Stimulated activated CD8-positive, alpha-beta memory T cell treated with anti-CD3 and anti-CD28 coated beads, Interleukin-15, amount 100 ng/mL, for 1 hour (primary cell): Measurements from ENCODE around the gene XPR1.
"Not testable (repeated sequence)": the region's sequence is repeated elsewhere in the genome, so short reads cannot be mapped to it uniquely, and the experiment has no call there.

Source experiments
- DNase-seq: peaks from one replicate; pipeline ENCODE4 v3.0.0-alpha.2; 2020; ENCODE audit warnings: low read depth

XPR1 gene

GRCh38 chr1:180842052-180842451, 210.2 kb downstream of the XPR1 start:
- DNase-seq, result no peak

- DNase-seq, result no peak
Observed at GRCh38 chr1:180842491-180843275, 210.9 kb downstream of the XPR1 start.

GRCh38 chr1:180845352-180845751, 213.5 kb downstream of the XPR1 start:
- DNase-seq, result no peak

GRCh38 chr1:180848191-180848590, 216.4 kb downstream of the XPR1 start:
- no peak for DNase-seq

GRCh38 chr1:180849031-180849775, 217.4 kb downstream of the XPR1 start:
- no peak for DNase-seq

- no peak for DNase-seq
Observed at GRCh38 chr1:180851995-180852887, 220.4 kb downstream of the XPR1 start.

GRCh38 chr1:180854001-180854400, 222.2 kb downstream of the XPR1 start:
- no peak for DNase-seq

- no peak for DNase-seq
Observed at GRCh38 chr1:180854456-180854855, 222.6 kb downstream of the XPR1 start.

GRCh38 chr1:180857947-180858725, 226.3 kb downstream of the XPR1 start:
- DNase-seq, result not testable (repeated sequence)

- no peak for DNase-seq
Observed at GRCh38 chr1:180859306-180859705, 227.5 kb downstream of the XPR1 start.

- DNase-seq, result no peak
Observed at GRCh38 chr1:180860535-180860934, 228.7 kb downstream of the XPR1 start.

- no peak for DNase-seq
Observed at GRCh38 chr1:180862305-180862704, 230.5 kb downstream of the XPR1 start.

GRCh38 chr1:180863158-180863775, 231.4 kb downstream of the XPR1 start:
- no peak for DNase-seq

- DNase-seq, result no peak
Observed at GRCh38 chr1:180881806-180882509, 250.1 kb downstream of the XPR1 start.

GRCh38 chr1:180884588-180885300, 252.9 kb downstream of the XPR1 start:
- DNase-seq, result no peak

GRCh38 chr1:180886338-180886737, 254.5 kb downstream of the XPR1 start:
- DNase-seq, result no peak

- DNase-seq, result no peak
Observed at GRCh38 chr1:180887841-180888240, 256.0 kb downstream of the XPR1 start.

GRCh38 chr1:180888870-180889269, 257.0 kb downstream of the XPR1 start:
- DNase-seq, result no peak

GRCh38 chr1:180889325-180889724, 257.5 kb downstream of the XPR1 start:
- no peak for DNase-seq

GRCh38 chr1:180892272-180892671, 260.4 kb downstream of the XPR1 start:
- DNase-seq, result no peak
